PFSK-1 (cell line): ENCODE results near the gene STK24.

Experiments used
- FOXP2 ChIP-seq: optimal IDR thresholded peaks from 2 replicates; pipeline ENCODE3; 2011; ENCODE audit warnings: borderline replicate concordance, control low read depth, inconsistent platforms; ENCODE audit not compliant: insufficient read depth; ENCODE audit errors: extremely low read length, extremely low read depth
- POLR2AphosphoS5 ChIP-seq: IDR thresholded peaks from 2 replicates; pipeline ENCODE4 v1.6.1; 2012; ENCODE audit warnings: low read depth, mild to moderate bottlenecking, control low read depth, low read length, moderate library complexity
- REST ChIP-seq, 2 experiments: IDR thresholded peaks; 2 replicates each; pipeline versions ENCODE4 v1.6.1 to v1.8.0; 2011 to 2012; ENCODE audit warnings: low read depth in 2 of 2, low read length in 2 of 2, control low read depth in 1 of 2, inconsistent platforms in 1 of 2, mild to moderate bottlenecking in 1 of 2, moderate library complexity in 1 of 2; ENCODE audit not compliant: insufficient read depth in 1 of 2
- SIN3A ChIP-seq: IDR thresholded peaks from 2 replicates; pipeline ENCODE4 v1.6.1; 2012; ENCODE audit warnings: mild to moderate bottlenecking, low read length, moderate library complexity, borderline replicate concordance; ENCODE audit not compliant: insufficient read depth
- TAF1 ChIP-seq: IDR thresholded peaks from 2 replicates; pipeline ENCODE4 v1.6.1; 2012; ENCODE audit warnings: low read length, control low read depth, borderline replicate concordance; ENCODE audit not compliant: insufficient read depth

Gene STK24

GRCh38 chr13:98410612-98411011 is 166.3 kb downstream of the STK24 start:
- no peak for TF ChIP-seq FOXP2
- TF ChIP-seq REST (IDR thresholded peaks at IDR 0.05; ENCODE audit: insufficient read depth in 1 of 2, low read depth in 2 of 2, low read length in 2 of 2) = no peak
- no peak for TF ChIP-seq TAF1
- TF ChIP-seq SIN3A = no peak

GRCh38 chr13:98409281-98409680 is 167.6 kb downstream of the STK24 start:
- no peak for TF ChIP-seq SIN3A
- TF ChIP-seq REST (IDR thresholded peaks at IDR 0.05; ENCODE audit: insufficient read depth in 1 of 2, low read depth in 2 of 2, low read length in 2 of 2) = no peak
- TF ChIP-seq FOXP2 = no peak
- TF ChIP-seq TAF1 = no peak

- TF ChIP-seq TAF1 (no peak), REST (IDR thresholded peaks at IDR 0.05; ENCODE audit: insufficient read depth in 1 of 2, low read depth in 2 of 2, low read length in 2 of 2) (no peak), POLR2AphosphoS5 (no peak), FOXP2 (no peak), SIN3A (no peak)
Measured at GRCh38 chr13:98407575-98407974, 169.3 kb downstream of the STK24 start.

- TF ChIP-seq FOXP2 (no peak), POLR2AphosphoS5 (no peak), TAF1 (no peak), REST (IDR thresholded peaks at IDR 0.05; ENCODE audit: insufficient read depth in 1 of 2, low read depth in 2 of 2, low read length in 2 of 2) (no peak), SIN3A (no peak)
Measured at GRCh38 chr13:98406971-98407370, 169.9 kb downstream of the STK24 start.

GRCh38 chr13:98406427-98406826 is 170.5 kb downstream of the STK24 start:
- TF ChIP-seq REST (IDR thresholded peaks at IDR 0.05; ENCODE audit: insufficient read depth in 1 of 2, low read depth in 2 of 2, low read length in 2 of 2) (no peak), SIN3A (no peak), FOXP2 (no peak)
